ENCODE data around the gene CCDC197.

- no peak for TF ChIP-seq POLR2A (IDR thresholded peaks at IDR 0.05)
- TF ChIP-seq, protein P1, sequence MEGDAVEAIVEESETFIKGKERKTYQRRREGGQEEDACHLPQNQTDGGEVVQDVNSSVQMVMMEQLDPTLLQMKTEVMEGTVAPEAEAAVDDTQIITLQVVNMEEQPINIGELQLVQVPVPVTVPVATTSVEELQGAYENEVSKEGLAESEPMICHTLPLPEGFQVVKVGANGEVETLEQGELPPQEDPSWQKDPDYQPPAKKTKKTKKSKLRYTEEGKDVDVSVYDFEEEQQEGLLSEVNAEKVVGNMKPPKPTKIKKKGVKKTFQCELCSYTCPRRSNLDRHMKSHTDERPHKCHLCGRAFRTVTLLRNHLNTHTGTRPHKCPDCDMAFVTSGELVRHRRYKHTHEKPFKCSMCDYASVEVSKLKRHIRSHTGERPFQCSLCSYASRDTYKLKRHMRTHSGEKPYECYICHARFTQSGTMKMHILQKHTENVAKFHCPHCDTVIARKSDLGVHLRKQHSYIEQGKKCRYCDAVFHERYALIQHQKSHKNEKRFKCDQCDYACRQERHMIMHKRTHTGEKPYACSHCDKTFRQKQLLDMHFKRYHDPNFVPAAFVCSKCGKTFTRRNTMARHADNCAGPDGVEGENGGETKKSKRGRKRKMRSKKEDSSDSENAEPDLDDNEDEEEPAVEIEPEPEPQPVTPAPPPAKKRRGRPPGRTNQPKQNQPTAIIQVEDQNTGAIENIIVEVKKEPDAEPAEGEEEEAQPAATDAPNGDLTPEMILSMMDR (IDR thresholded peaks at IDR 0.05) = no peak
Measured at GRCh38 chr14:94037954-94038353, 40.9 kb downstream of the CCDC197 start.

Data from testis (tissue), 2 donors.